ENCODE measurements around the gene ADAMTSL1. TPM values are rescaled to one million over a fixed set of nuclear protein-coding genes. Genes with fewer than 3 reads are reported as not detected.

ADAMTSL1 gene
- total and polyA plus RNA-seq, 9 of the 15 experiments (the other 6 are each of a cell fraction or from before 2014, with no cell fraction given): 0.01 TPM; not detected in 8

- no peaks in the 10 kb centered on the region for H3K27me3 ChIP-seq (ENCODE audit: control insufficient read depth in 2 of 2, insufficient read depth in 2 of 2, low read length in 2 of 2)
- H2AFZ ChIP-seq (ENCODE audit: low read depth, low read length): no peak overlapping the region
- H3K9ac ChIP-seq (ENCODE audit: insufficient read depth in 1 of 2, low read depth in 2 of 2, low read length in 2 of 2): no peak overlapping the region
- no peak overlapping the region for H3K4me2 ChIP-seq (ENCODE audit: insufficient read depth, low read length)
- DNase-seq (ENCODE audit: extremely low read depth in 1 of 4, low spot score in 3 of 4) (no peak), FAIRE-seq (no peak), ATAC-seq (no peak)
- H3K4me1 ChIP-seq (replicated peaks in 1 of 2; ENCODE audit: control insufficient read depth in 2 of 2, insufficient read depth in 2 of 2, low read length in 2 of 2): no peaks in the 10 kb centered on the region
- H3K36me3 ChIP-seq (ENCODE audit: control insufficient read depth, insufficient read depth, low read length): no peaks in the 10 kb centered on the region
- no TSS peak for BruUV-seq (replicated peaks)
- 8% methylated on average over 2 of the region's 2 CpGs for WGBS (ENCODE audit: insufficient coverage, low coverage, missing lambda C conversion rate)
- no peaks in the 10 kb centered on the region for H3K79me2 ChIP-seq (ENCODE audit: control insufficient read depth, insufficient read depth, low read length)
- no peak overlapping the region for H3K4me3 ChIP-seq
- TF ChIP-seq TBP (optimal IDR thresholded peaks at IDR 0.05; ENCODE audit: low read depth, low read length) (no peak), VEZF1 (CRISPR knock-in tag; IDR thresholded peaks at IDR 0.05) (no peak)
- TF ChIP-seq, protein P1, sequence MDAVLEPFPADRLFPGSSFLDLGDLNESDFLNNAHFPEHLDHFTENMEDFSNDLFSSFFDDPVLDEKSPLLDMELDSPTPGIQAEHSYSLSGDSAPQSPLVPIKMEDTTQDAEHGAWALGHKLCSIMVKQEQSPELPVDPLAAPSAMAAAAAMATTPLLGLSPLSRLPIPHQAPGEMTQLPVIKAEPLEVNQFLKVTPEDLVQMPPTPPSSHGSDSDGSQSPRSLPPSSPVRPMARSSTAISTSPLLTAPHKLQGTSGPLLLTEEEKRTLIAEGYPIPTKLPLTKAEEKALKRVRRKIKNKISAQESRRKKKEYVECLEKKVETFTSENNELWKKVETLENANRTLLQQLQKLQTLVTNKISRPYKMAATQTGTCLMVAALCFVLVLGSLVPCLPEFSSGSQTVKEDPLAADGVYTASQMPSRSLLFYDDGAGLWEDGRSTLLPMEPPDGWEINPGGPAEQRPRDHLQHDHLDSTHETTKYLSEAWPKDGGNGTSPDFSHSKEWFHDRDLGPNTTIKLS (IDR thresholded peaks at IDR 0.05; ENCODE audit: borderline replicate concordance, low read depth): no peak
- intact Hi-C loops (cut with micrococcal nuclease) (no loop called here), in situ Hi-C loops (cut with MboI) (no loop called here)
- H3K9me3 ChIP-seq (replicated peaks; ENCODE audit: control insufficient read depth, insufficient read depth, low read depth, low read length): no peaks in the 10 kb centered on the region
- H3K9me1 ChIP-seq (ENCODE audit: control insufficient read depth, insufficient read depth, low read length): no peaks in the 10 kb centered on the region
- no peak overlapping the region for H3K27ac ChIP-seq (ENCODE audit: extremely low read depth, low read depth, low read length)
- H4K20me1 ChIP-seq (replicated peaks; ENCODE audit: control insufficient read depth, insufficient read depth, low read length): no peaks in the 10 kb centered on the region
- CTCF ChIA-PET (ENCODE audit: low intra/inter-chr PET ratio): no interaction called here
- POLR2A ChIA-PET: interaction anchor here (0.6 kb wide), 1 partner anchor 12 kb away, joined by 3 read pairs; no protein-coding TSS in a partner anchor
Observed at GRCh38 chr9:18955626-18956025, 481.7 kb downstream of the ADAMTSL1 start.

Small RNAs within 50 kb of the gene (microRNA-seq; reads per million reads assigned to microRNA genes)
- gene MIR3152 (ENCODE audit: borderline microRNAs expressed): not detected

Small RNAs within 50 kb of the gene (small RNA-seq; reads per million reads assigned to genes)
- gene MIR3152: not detected

All from K562 (cell line).